ENCODE measurements around the gene IL17D.

Gene IL17D

GRCh38 chr13:20691616-20692015 is 11.9 kb upstream of the IL17D start:
- DNase-seq (ENCODE audit: low spot score), result no peak

- DNase-seq (ENCODE audit: low spot score), result no peak
Observed at GRCh38 chr13:20696073-20696472, 7.4 kb upstream of the IL17D start.

GRCh38 chr13:20699715-20700114 is 3.8 kb upstream of the IL17D start:
- no peak for DNase-seq (ENCODE audit: low spot score)

GRCh38 chr13:20700288-20700687 is 3.2 kb upstream of the IL17D start:
- DNase-seq (ENCODE audit: low spot score), result no peak

- DNase-seq (ENCODE audit: low spot score), result no peak
Observed at GRCh38 chr13:20701461-20701860, 2.0 kb upstream of the IL17D start.

GRCh38 chr13:20702530-20702914 is 977 bp upstream of the IL17D start:
- no peak for DNase-seq (ENCODE audit: low spot score)

GRCh38 chr13:20703780-20704458 is 420 bp downstream of the IL17D start:
- DNase-seq (ENCODE audit: low spot score), result peak; percentile 87

- no peak for DNase-seq (ENCODE audit: low spot score)
Observed at GRCh38 chr13:20704459-20705069, 1.1 kb downstream of the IL17D start.

GRCh38 chr13:20706661-20707060 is 3.2 kb downstream of the IL17D start:
- no peak for DNase-seq (ENCODE audit: low spot score)

GRCh38 chr13:20708216-20708615 is 4.7 kb downstream of the IL17D start:
- no peak for DNase-seq (ENCODE audit: low spot score)

GRCh38 chr13:20709369-20709768 is 5.9 kb downstream of the IL17D start:
- no peak for DNase-seq (ENCODE audit: low spot score)

GRCh38 chr13:20709782-20710181 is 6.3 kb downstream of the IL17D start:
- no peak for DNase-seq (ENCODE audit: low spot score)

GRCh38 chr13:20711301-20712044 is 8.0 kb downstream of the IL17D start:
- DNase-seq (ENCODE audit: low spot score), result no peak

GRCh38 chr13:20713014-20713376 is 9.5 kb downstream of the IL17D start:
- no peak for DNase-seq (ENCODE audit: low spot score)

GRCh38 chr13:20713751-20714150 is 10.3 kb downstream of the IL17D start:
- DNase-seq (ENCODE audit: low spot score), result peak; percentile 76

GRCh38 chr13:20714161-20714560 is 10.7 kb downstream of the IL17D start:
- peak; percentile 36 for DNase-seq (ENCODE audit: low spot score)

- peak; percentile 83 for DNase-seq (ENCODE audit: low spot score)
Observed at GRCh38 chr13:20714563-20715329, 11.2 kb downstream of the IL17D start.

- DNase-seq (ENCODE audit: low spot score), result no peak
Observed at GRCh38 chr13:20715330-20715712, 11.8 kb downstream of the IL17D start.

- DNase-seq (ENCODE audit: low spot score), result no peak
Observed at GRCh38 chr13:20716951-20717350, 13.5 kb downstream of the IL17D start.

GRCh38 chr13:20717581-20718542 is 14.4 kb downstream of the IL17D start:
- DNase-seq (ENCODE audit: low spot score), result no peak

- no peak for DNase-seq (ENCODE audit: low spot score)
Observed at GRCh38 chr13:20718958-20719566, 15.6 kb downstream of the IL17D start.
